ENCODE measurements around the gene PNMA6E.

PNMA6E gene

GRCh38 chrX:153445106-153445855, 44.1 kb upstream of the PNMA6E start:
- H3F3A ChIP-seq (ENCODE audit: control insufficient read depth, insufficient read depth): no peaks in the 10 kb centered on the region
- H3K27me3 ChIP-seq (ENCODE audit: control insufficient read depth, low read length): no peaks in the 10 kb centered on the region
- no peak for TF ChIP-seq EZH2phosphoT487 (IDR thresholded peaks at IDR 0.05; ENCODE audit: borderline replicate concordance, low read length)
- H3K4me1 ChIP-seq (ENCODE audit: control insufficient read depth, low read length): no peaks in the 10 kb centered on the region
- no peaks in the 10 kb centered on the region for H3K9me3 ChIP-seq (ENCODE audit: control insufficient read depth, insufficient read depth, low read length)
- H4K20me1 ChIP-seq (ENCODE audit: control insufficient read depth, insufficient read depth, low read depth, low read length): no peaks in the 10 kb centered on the region
- H3K79me2 ChIP-seq (ENCODE audit: control insufficient read depth, low read length): no peaks in the 10 kb centered on the region
- no peak overlapping the region for H3K4me2 ChIP-seq (ENCODE audit: low read length)
- no peak overlapping the region for H3K27ac ChIP-seq (ENCODE audit: low read depth, low read length)
- no peak overlapping the region for H3K4me3 ChIP-seq (ENCODE audit: low read length)
- no peaks in the 10 kb centered on the region for H3K36me3 ChIP-seq (ENCODE audit: control insufficient read depth, low read length)
- H3K9me2 ChIP-seq (replicated peaks; ENCODE audit: control insufficient read depth, low read length): no peaks in the 10 kb centered on the region

DNA sequence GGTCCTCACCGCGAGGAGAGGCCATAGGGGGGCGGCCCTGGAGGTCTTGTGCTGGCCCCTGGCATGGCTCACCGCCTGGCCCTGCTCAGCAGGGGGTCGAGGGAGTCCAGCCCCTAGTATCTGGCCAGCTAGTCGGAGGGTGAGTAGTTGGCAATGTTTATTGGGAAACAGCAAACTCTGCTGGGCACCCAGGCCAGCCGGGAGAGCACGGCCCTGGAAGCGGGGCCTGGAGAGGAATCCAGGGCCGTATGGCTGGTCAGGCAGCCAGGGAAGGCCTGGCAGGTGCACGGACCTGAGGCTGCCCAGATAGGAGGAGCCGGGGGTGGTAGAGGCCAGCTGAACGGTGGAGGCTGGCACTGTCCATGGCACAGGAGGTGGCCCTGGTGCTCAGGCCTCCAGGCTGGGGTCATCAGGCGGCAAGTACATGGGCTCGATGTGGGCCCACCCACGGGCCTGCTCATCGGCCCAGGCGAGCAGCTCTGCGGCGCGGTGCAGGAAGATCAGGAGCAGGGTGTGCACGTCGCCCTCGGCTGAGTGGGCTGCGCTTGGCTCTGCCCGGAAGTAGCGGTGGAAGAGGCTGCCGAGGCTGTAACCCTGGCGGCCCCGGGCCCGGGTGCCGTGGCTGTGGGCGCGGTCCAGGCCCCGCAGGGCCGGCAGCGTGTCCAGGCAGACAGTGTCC, 43.3 kb upstream of the PNMA6E start:
- Histone ChIP-seq H3K27me3 (ENCODE audit: control insufficient read depth, low read length) (no peaks in the 10 kb centered on the region), H3K4me2 (ENCODE audit: low read length) (no peak overlapping the region), H3K9me3 (ENCODE audit: control insufficient read depth, insufficient read depth, low read length) (no peaks in the 10 kb centered on the region), H3K36me3 (ENCODE audit: control insufficient read depth, low read length) (no peaks in the 10 kb centered on the region), H3K4me3 (ENCODE audit: low read length) (no peak overlapping the region), H3K4me1 (ENCODE audit: control insufficient read depth, low read length) (no peaks in the 10 kb centered on the region), H3F3A (ENCODE audit: control insufficient read depth, insufficient read depth) (no peaks in the 10 kb centered on the region), H4K20me1 (ENCODE audit: control insufficient read depth, insufficient read depth, low read depth, low read length) (no peaks in the 10 kb centered on the region), H3K9me2 (replicated peaks; ENCODE audit: control insufficient read depth, low read length) (no peaks in the 10 kb centered on the region), H3K27ac (ENCODE audit: low read depth, low read length) (no peak overlapping the region), H3K79me2 (ENCODE audit: control insufficient read depth, low read length) (no peaks in the 10 kb centered on the region)
- TF ChIP-seq EZH2phosphoT487 (IDR thresholded peaks at IDR 0.05; ENCODE audit: borderline replicate concordance, low read length) (no peak), CTCF (IDR thresholded peaks at IDR 0.05; ENCODE audit: low read depth, low read length, poor library complexity, severe bottlenecking) (no peak)

GRCh38 chrX:153443476-153444332, 42.6 kb upstream of the PNMA6E start:
- Histone ChIP-seq H3K36me3 (ENCODE audit: control insufficient read depth, low read length) (no peaks in the 10 kb centered on the region), H3K27me3 (ENCODE audit: control insufficient read depth, low read length) (no peaks in the 10 kb centered on the region)

More at GRCh38 chrX:153443476-153444332, 42.6 kb upstream of the PNMA6E start:
- H3K4me1 ChIP-seq (ENCODE audit: control insufficient read depth, low read length): no peaks in the 10 kb centered on the region
- no peaks in the 10 kb centered on the region for H3K79me2 ChIP-seq (ENCODE audit: control insufficient read depth, low read length)
- H3F3A ChIP-seq (ENCODE audit: control insufficient read depth, insufficient read depth): no peaks in the 10 kb centered on the region
- H3K27ac ChIP-seq (ENCODE audit: low read depth, low read length): no peak overlapping the region
- no peak overlapping the region for H3K4me2 ChIP-seq (ENCODE audit: low read length)
- no peak overlapping the region for H3K4me3 ChIP-seq (ENCODE audit: low read length)
- TF ChIP-seq CTCF (IDR thresholded peaks at IDR 0.05; ENCODE audit: low read depth, low read length, poor library complexity, severe bottlenecking) (no peak), EZH2phosphoT487 (IDR thresholded peaks at IDR 0.05; ENCODE audit: borderline replicate concordance, low read length) (no peak)
- no peaks in the 10 kb centered on the region for H3K9me2 ChIP-seq (replicated peaks; ENCODE audit: control insufficient read depth, low read length)
- H3K9me3 ChIP-seq (ENCODE audit: control insufficient read depth, insufficient read depth, low read length): no peaks in the 10 kb centered on the region
- H4K20me1 ChIP-seq (ENCODE audit: control insufficient read depth, insufficient read depth, low read depth, low read length): no peaks in the 10 kb centered on the region
